Measurements from ENCODE around the gene CDK14.

The CDK14 gene

GRCh38 chr7:90642978-90643377 lies 46.9 kb downstream of the CDK14 start:
- DNase-seq = no peak

DNA sequence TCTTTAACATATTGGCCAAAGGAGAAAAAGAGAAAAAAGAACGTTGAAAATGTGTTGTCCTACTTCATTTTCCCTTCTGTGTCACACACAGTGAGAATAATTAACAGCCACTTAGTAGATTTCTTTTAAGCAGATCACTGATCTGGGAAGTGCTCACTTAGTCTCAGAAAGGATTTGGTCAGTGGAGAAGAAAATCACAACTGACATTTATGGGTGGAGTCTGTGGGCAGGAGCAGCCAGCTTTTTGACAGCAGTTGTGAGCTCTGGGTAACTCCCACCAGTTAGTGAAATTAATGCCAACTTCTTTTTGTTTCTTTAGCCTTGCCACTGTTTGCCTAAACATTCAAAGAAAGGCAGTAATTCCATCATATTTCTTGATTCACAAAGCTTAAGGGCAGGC lies 49.7 kb downstream of the CDK14 start:
- peak in 1 of 2 experiments; percentile 14 for DNase-seq

GRCh38 chr7:90648107-90648506 lies 52.0 kb downstream of the CDK14 start:
- no peak for DNase-seq

GRCh38 chr7:90648834-90649233 lies 52.7 kb downstream of the CDK14 start:
- no peak for DNase-seq

GRCh38 chr7:90654718-90655427 lies 58.8 kb downstream of the CDK14 start:
- no peak for DNase-seq

GRCh38 chr7:90655566-90655965 lies 59.4 kb downstream of the CDK14 start:
- no peak for DNase-seq

- no peak for DNase-seq
Measured at GRCh38 chr7:90657481-90657880, 61.4 kb downstream of the CDK14 start.

DNA sequence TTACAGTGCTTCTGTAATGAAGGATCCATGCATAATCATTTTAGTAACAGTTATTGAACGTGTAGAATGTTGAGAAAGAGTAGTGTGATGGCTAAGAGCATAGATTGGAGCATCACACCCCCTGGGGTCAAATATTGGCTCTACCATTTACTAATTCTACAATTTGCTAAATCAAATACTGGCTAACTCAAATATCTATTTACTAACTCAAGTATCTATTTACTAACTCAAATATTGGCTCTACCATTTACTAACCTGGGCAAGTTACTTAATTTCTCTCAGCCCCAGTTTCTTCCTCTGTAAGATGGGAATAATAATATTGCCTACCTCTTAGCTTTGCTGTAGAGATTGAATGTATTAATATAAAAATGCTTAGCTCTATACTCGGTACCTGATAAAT lies 64.0 kb downstream of the CDK14 start:
- no peak for DNase-seq

- DNase-seq = no peak
Measured at GRCh38 chr7:90660819-90661218, 64.7 kb downstream of the CDK14 start.

- peak in 1 of 2 experiments; percentile 18 for DNase-seq
Measured at GRCh38 chr7:90661290-90662151, 65.4 kb downstream of the CDK14 start.

DNA sequence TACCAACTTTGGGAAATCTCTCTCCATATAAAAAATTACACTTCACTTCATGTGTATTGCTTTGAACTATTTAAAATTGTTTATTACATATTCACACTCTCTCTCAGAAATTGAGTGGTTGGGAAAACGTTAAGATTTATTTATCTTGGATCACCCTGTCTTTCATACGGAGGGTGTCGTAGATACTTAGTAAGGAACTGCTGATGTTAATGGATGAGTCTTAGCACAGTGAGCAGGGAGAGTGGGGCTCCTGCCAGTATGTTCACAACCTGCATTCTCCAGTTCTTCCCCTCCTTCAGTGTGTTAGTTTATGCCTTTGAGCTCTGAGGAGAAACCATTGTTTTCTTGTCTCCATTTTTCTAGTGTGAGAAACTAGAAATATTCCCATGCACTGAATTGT lies 67.1 kb downstream of the CDK14 start:
- DNase-seq = no peak

DNA sequence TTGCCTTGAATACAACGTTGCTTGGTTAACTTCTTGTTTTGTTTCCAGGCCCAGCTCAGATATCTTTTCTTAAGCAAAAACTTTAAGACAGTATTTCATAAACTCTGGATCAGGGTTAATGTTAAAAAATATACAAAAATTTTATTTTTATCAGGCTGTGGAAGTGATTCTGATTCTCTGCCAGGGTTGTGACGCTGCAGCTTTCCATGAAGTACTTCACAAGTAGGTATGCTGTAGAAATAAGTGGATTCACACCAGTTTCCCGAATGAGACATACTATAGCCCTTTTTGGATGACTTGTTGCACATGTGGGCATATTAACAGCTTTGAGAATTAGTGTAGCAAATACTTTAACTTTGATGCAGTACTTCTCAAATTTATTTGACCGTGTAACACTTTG lies 70.1 kb downstream of the CDK14 start:
- no peak for DNase-seq

DNA sequence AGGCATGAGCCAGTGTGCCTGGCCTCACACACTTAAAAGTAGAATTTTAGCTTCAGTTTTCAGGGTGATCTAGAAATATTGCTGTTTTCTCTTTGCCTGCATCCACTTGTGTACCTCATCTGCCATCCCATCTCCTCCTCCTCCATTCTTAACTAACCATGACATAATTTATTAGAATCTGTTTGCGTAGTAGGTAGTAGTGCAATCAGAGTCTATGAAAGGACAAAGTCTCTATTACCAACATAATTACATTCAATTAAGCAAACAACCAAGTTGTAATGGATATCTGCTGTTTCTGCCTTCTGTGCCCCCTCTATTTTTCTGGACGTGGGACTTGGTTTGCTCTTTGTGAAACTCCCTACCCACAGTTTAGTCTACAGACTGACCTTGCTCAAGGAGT lies 72.9 kb downstream of the CDK14 start:
- DNase-seq = no peak

DNA sequence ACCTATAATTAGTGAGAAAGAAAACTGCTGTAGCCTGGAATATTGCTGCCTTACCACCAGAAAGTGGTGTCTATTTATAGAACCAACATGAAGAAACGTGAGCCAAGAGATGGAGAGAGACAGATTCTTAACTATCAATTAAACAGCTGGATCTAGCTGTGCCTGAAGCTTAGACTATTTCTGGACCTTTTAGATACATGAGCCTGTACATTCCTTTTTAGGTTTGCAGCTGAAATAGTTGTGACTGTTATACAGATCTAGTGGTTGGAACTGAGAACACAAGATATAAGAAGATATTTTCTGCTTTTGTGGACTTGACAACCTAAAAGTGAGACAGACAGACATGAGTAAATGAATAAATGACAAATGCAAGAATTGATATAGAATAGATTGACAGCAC lies 73.4 kb downstream of the CDK14 start:
- no peak for DNase-seq

DNA sequence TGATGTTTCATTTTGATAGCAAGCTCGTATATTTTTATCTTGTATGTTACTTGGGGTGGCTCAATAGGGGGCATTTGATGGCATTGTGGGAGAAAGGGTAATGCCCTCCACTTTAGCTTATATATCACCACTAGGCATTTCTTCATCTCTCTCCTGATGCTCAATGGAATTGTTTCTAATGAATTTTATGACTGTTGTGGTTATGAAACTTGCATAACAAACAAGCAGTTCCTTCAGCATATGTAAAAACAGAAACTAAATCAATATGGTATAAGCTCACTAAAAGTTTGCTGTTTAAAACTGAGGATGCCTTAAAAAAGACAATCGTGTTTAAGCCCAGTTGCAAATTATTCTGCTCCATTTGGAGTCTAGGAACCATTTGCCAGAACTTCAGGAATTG lies 75.5 kb downstream of the CDK14 start:
- no peak for DNase-seq

DNA sequence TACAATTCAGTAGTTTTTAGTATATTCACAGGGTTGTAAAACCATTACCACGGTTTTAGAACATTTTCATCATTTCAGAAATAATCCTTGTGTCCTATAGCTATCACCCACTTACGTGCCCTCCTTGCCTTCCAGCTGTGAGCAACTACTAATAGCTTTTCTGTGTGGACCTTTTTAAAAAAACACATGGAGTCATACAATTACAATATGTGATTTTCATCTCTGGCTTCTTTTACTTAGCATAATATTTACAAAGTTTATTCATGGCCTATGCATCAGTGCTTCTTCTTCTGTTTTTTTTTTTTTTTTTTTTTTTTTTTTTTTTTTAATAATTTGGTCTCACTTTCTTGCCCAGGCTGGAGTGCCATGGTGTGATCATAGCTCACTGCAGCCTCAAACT lies 76.1 kb downstream of the CDK14 start:
- no peak for DNase-seq

- DNase-seq = no peak
Measured at GRCh38 chr7:90674625-90675024, 78.5 kb downstream of the CDK14 start.

DNA sequence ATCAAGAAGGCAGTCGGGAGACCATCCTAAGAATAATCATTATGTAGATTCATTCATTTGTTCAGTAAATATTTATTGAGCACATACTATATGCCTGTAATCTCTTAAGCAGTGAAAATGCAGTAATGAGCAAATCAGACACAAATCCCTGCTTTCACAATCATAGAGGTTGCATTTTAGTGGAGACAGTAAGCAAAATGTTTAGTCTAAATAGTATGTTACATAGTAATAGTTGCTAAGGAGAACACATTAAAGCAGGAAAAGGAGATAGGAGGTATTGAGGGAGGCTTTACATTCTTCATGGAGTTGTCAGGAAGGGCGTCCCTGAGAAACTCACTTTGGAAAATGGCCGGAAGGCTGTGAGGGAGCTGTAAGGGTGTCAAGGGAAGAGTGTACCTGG lies 79.9 kb downstream of the CDK14 start:
- DNase-seq = no peak

- no peak for DNase-seq
Measured at GRCh38 chr7:90677486-90678404, 81.6 kb downstream of the CDK14 start.

- no peak for DNase-seq
Measured at GRCh38 chr7:90678986-90679385, 82.9 kb downstream of the CDK14 start.

GRCh38 chr7:90680484-90680883 lies 84.4 kb downstream of the CDK14 start:
- no peak for DNase-seq

DNA sequence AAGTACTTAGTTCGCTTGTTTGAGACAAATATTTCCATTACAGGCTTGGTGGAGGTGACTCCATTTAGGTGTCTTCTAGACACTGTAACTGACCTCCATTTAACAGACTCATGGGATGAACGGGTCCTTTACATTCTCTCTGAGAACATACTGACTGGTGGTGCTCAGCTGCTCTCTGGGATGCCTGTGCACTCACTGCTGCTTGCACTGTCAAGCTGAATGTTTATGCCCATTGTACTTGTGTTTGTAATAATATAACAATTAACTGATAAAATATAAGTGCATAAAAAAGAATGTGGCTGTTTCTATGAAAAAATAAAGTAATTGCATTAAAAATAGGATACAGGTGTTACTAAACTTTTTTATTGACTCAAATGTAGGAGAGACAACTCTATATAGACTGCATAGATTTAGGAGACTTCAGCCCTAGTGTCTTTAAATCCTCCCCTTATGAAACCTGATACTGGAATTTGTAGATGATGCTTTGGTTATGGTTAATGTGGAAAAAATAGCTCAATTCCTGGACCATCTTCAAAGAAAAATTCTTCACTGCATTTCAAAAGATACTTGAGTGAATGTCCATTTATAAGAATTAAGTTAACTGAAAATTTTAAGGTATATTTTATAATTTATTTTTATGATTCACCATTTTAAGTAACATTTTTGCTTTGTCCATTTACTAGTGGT lies 85.4 kb downstream of the CDK14 start:
- DNase-seq = no peak

- DNase-seq = no peak
Measured at GRCh38 chr7:90686146-90686545, 90.0 kb downstream of the CDK14 start.

Data from NCI-H446 (cell line).